Stimulated activated CD4-positive, alpha-beta T cell treated with anti-CD3 and anti-CD28 coated beads, Interleukin-15, amount 100 ng/mL, for 24 hours (primary cell): ENCODE results near the gene TEPSIN.
A peak's percentile ranks its signal among the peaks of the same experiment; 100 is the strongest.

Experiments used
- DNase-seq: peaks from one replicate; pipeline ENCODE4 v3.0.0-alpha.2; 2020

The TEPSIN gene

GRCh38 chr17:81249223-81250040, 10.6 kb upstream of the TEPSIN start:
- DNase-seq: no peak

DNA sequence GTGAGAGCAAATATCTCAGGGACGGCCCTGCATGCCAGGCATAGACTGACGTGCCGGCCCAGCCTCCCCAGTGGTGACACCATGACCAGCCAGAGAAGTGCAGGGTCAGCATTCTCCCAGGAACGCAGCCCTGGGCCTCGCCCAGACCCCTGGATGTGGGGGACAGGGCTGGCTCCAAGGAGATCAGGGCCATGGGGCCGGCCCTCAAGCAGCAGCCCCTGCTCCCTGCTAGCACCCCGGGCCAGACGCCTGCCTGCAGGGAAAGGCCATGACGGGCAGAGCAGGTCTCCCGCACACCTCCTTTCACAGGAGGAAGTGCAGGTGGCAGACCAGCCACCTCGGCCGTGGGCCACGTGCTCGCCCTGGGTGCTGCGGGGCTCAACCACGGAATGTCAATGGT, 9.8 kb upstream of the TEPSIN start:
- no peak for DNase-seq

- DNase-seq: no peak
Observed at GRCh38 chr17:81247339-81247990, 8.6 kb upstream of the TEPSIN start.

- no peak for DNase-seq
Observed at GRCh38 chr17:81246679-81247338, 8.0 kb upstream of the TEPSIN start.

GRCh38 chr17:81246343-81246670, 7.5 kb upstream of the TEPSIN start:
- DNase-seq: no peak

GRCh38 chr17:81245665-81246342, 6.9 kb upstream of the TEPSIN start:
- DNase-seq: no peak

- no peak for DNase-seq
Observed at GRCh38 chr17:81245024-81245664, 6.3 kb upstream of the TEPSIN start.

DNA sequence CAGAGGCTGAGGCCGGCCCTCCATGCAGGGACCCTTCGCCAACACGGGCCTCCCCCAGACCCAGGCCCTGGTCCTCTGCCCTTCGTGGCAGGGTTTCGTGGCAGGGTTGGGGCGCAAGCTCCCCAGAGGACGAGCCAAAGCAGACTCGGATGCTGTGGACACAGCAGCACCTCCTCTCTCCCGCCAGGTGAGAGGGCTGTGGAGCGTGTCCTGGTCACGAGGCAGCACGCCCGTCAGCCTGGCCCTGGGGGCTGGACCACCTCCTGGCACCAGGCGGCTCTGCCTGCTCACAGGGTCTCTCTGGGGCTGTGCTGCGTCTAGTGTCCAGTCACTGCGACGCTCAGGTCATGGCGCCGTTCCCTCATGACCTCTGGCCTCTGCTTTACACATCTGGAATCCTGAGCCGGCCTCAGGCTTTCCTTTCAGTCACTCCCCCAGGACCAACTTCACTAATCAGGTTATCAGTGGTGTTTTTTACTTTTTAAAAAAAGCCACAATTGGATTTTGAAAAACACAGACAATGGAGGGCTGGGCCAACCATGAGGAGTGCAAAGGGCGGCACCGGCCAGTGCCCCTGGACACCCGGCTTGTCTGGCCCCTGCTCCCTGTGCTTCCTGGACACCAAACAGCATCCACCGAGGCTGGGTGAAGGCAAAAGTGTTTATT, 5.6 kb upstream of the TEPSIN start:
- no peak for DNase-seq

GRCh38 chr17:81243333-81243664, 4.4 kb upstream of the TEPSIN start:
- no peak for DNase-seq

GRCh38 chr17:81242421-81243332, 3.8 kb upstream of the TEPSIN start:
- DNase-seq: no peak

DNA sequence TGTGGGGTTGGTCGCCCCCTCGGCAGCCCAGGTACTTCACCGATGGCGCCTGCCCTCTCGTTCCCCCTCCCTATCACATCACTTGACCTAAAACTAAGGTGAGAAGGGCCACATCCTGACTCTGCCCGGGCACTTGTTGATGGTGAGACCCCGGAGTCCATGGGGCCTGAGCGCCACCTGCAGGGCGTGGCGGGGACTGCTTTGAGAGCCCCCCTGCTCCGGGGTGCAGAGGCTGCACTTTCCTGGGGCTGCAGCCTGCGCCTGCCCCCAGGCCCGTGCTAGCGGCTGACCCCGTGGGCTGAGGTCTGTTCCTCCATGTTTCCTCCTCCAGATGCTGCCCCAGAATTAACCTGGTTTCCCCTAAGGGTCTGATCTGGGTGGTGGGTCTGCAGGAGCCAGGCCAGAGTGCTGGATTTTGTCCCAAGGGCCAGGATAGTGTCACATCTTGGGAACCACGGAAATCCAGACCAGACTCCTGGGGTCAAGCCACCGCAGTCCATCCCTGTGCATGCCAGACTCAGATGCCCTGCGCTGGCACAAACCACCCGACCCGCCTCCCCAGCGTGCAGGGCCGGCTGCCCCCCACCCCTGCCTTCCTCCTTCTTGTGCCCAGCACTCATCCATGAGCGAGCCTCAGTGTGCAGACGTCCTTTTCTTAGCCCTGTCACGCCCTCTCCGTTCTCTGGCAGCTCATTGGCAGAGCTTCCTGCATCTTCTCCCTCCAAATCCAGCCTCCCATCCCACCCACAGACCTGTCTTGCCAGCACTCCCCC, 3.0 kb upstream of the TEPSIN start:
- peak; percentile 68 for DNase-seq

DNA sequence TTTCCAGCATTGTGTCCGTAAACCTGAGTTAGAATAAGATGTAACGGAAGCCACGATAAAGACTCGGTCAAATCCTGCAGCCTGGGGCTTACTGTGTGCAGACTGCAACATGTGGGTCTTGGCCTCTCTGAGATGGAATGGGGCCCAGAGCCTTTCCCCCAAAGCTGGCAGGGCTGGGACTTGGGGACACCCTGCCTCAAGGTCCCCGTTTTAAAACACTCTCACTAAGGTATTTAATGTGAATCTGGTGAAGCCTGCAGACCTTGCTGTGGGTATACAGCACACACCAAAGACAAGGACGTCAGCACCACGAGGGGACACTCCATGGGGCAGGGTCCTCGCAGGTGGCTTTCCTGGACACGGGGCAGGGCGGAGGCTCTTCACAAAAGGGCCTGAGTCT, 2.3 kb upstream of the TEPSIN start:
- DNase-seq: no peak

- no peak for DNase-seq
Observed at GRCh38 chr17:81240761-81241160, 1.9 kb upstream of the TEPSIN start.

DNA sequence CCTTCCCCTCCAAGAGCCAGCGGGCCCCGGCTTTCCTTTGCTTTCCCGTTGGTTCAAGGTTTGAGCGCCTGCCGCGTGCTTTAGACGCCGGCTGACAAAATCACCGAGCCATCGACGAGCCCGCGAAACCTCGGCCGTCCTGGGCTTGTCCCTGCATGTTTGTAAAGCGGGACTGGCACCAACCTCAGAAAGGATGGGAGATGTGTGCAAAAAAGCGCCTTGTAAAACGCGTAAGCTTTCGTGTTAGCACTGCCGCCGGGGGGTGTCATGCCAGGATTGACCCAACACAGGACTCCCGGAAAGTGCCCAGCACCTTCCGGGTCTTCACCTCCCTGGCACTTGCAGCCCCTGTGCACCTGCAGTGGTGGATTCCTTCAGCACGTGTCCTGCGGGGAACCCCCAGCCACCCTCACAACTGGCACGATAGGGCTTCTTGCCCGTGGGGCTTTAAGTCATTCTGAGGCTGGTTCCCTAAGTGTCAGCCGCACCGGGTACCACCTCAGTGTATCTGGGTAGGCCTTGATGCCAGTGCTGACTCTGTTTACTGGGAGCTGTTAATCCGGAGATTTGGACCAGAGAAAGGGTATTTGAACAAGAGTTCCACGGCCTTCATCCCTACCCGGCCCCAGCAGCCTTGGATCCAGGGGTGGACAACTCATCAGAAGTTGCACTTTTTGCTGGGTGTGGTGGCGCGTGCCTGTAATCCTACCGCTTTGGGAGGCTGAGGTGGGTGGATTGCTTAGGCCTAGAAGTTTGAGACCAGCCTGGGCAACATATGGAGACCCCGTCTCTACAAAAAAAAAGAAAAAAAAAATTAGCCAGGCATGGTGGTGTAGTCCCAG, 1.1 kb upstream of the TEPSIN start:
- DNase-seq: peak; percentile 69

DNA sequence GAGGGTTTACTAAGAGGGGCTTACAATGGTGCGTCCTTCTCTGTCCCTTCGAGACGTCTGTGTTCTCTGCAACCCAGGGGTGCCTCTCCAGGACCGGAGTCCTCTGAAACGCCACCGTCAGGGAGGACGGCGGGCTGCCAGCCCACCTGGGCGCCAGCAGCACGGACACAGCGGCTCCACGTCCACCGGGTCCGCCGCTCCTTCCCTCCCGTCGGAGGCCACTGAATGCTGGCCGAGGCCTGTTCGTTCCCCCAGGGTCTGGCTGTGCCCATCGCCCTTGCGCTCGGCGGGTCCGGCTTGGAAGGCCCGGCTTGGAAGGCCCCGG, 403 bp downstream of the TEPSIN start:
- DNase-seq: no peak

GRCh38 chr17:81237591-81238489, 1.0 kb downstream of the TEPSIN start:
- DNase-seq: no peak

GRCh38 chr17:81236784-81237183, 2.1 kb downstream of the TEPSIN start:
- no peak for DNase-seq

- no peak for DNase-seq
Observed at GRCh38 chr17:81235822-81236740, 2.8 kb downstream of the TEPSIN start.
